ENCODE measurements around the gene THEMIS2. TPM values are rescaled to one million over a fixed set of nuclear protein-coding genes. Genes with fewer than 3 reads are reported as not detected.

Gene THEMIS2
- polyA plus RNA-seq, 3 donors, result 306 to 618 (median 344) TPM

- DNase-seq, result peak; percentile 77 to 90 (median 84)
- Histone ChIP-seq H3K9ac (ENCODE audit: insufficient read depth, low read length, poor library complexity, severe bottlenecking) (peak within 1 kb of the TSS; percentile 93), H3K79me2 (ENCODE audit: insufficient read depth, low read length) (peaks cover 56% of the 10 kb centered on the region), H2AFZ (ENCODE audit: insufficient read depth, low read depth, low read length, poor library complexity, severe bottlenecking) (peak within 1 kb of the TSS; percentile 98), H3K27me3 (ENCODE audit: control insufficient read depth in 2 of 2, insufficient read depth in 2 of 2, low read length in 2 of 2) (no peaks in the 10 kb centered on the region), H4K20me1 (ENCODE audit: insufficient read depth, low read length) (peaks cover 9% of the 10 kb centered on the region), H3K4me2 (replicated peaks; ENCODE audit: extremely low read depth, low read length, poor library complexity, severe bottlenecking) (peak within 1 kb of the TSS; percentile 90), H3K27ac (ENCODE audit: low read depth in 1 of 2, low read length in 2 of 2) (peak within 1 kb of the TSS; percentile 75 to 90), H3K4me1 (ENCODE audit: control insufficient read depth in 1 of 2, insufficient read depth in 2 of 2, low read length in 2 of 2) (peaks cover 14 to 19% of the 10 kb centered on the region in 2 donors), H3K36me3 (replicated peaks in 1 of 2; ENCODE audit: control insufficient read depth in 1 of 2, insufficient read depth in 2 of 2, low read length in 2 of 2) (peaks cover 25 to 31% of the 10 kb centered on the region in 2 donors), H3K9me3 (replicated peaks in 1 of 2; ENCODE audit: control insufficient read depth in 1 of 2, insufficient read depth in 1 of 2, low read length in 2 of 2) (no peaks in the 10 kb centered on the region), H3K4me3 (replicated peaks in 1 of 3; ENCODE audit: low read depth in 2 of 3, low read length in 3 of 3) (peak within 1 kb of the TSS; percentile 62 to 96 (median 88))
- intact Hi-C loops (cut with micrococcal nuclease), result no loop called here
- peak within 1 kb of the TSS; percentile 91 to 95 (median 93) for H3K27ac Mint-ChIP-seq
- TF ChIP-seq, protein P1, sequence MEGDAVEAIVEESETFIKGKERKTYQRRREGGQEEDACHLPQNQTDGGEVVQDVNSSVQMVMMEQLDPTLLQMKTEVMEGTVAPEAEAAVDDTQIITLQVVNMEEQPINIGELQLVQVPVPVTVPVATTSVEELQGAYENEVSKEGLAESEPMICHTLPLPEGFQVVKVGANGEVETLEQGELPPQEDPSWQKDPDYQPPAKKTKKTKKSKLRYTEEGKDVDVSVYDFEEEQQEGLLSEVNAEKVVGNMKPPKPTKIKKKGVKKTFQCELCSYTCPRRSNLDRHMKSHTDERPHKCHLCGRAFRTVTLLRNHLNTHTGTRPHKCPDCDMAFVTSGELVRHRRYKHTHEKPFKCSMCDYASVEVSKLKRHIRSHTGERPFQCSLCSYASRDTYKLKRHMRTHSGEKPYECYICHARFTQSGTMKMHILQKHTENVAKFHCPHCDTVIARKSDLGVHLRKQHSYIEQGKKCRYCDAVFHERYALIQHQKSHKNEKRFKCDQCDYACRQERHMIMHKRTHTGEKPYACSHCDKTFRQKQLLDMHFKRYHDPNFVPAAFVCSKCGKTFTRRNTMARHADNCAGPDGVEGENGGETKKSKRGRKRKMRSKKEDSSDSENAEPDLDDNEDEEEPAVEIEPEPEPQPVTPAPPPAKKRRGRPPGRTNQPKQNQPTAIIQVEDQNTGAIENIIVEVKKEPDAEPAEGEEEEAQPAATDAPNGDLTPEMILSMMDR (IDR thresholded peaks at IDR 0.05), result no peak
- H3K4me3 Mint-ChIP-seq, result peak within 1 kb of the TSS; percentile 93 to 96
- H3K36me3 Mint-ChIP-seq, result peaks cover 20 to 23% of the 10 kb centered on the region in 2 donors
- H3K27me3 Mint-ChIP-seq (ENCODE audit: low read depth in 3 of 3), result no peaks in the 10 kb centered on the region
- WGBS (ENCODE audit: insufficient coverage), result 0% methylated on average over 50 of the region's 60 CpGs
- H3K4me1 Mint-ChIP-seq, result peaks cover 17% of the 10 kb centered on the region
- no peaks in the 10 kb centered on the region for H3K9me3 Mint-ChIP-seq
Observed at GRCh38 chr1:27830621-27831440, 41.5 kb upstream of the THEMIS2 start, which contains the start of gene PPP1R8. Gene PPP1R8 (plus strand): TSS chr1:27830782. CDS start chr1:27830836, 54 bp downstream.

DNA sequence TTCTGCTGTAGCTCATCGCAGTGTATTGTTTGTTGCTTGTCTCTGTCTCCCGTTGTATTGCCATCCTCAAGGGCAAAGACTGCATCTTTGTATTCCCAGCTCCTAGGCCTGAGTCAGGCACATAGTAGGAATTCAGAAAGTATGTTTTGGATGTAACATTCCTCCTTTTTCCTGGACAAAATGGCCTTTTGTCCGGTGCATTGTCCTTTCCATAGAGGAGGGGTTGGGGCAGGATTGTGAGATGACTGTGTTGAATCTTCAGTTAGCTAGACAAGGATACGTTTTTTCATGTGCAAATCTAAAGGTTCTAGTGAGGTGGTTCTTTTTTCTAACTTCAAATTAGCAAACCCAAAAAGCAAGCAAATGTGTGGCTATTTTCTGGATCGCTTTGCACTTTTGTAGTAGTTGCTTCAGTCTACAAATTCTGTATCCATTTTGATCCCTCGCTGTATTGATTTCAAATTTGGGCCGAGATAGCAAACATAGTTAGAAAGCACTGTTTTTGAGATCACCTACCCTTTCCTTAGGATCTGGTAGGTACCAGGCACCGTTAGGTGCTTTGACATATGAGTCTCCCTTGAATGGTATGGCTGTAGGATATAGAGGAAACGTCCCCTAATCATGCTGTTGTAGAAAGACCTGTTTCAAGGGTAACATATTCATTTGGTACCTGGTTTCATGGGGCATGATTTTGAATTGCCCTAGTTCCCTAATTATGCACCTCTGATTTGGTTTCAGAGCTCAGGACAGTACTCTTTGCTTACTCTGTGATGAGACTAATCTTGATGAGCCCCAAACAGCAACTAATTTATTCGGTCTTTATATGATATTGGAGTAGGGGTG, 40.6 kb upstream of the THEMIS2 start:
- no CpG with 5 or more reads among the region's 10 CpGs for WGBS (ENCODE audit: insufficient coverage)
- peak overlapping the region; percentile 62 to 96 (median 88) for H3K4me3 ChIP-seq (replicated peaks in 1 of 3; ENCODE audit: low read depth in 2 of 3, low read length in 3 of 3)
- H2AFZ ChIP-seq (ENCODE audit: insufficient read depth, low read depth, low read length, poor library complexity, severe bottlenecking), result peak overlapping the region; percentile 98
- H3K4me1 ChIP-seq (ENCODE audit: control insufficient read depth in 1 of 2, insufficient read depth in 2 of 2, low read length in 2 of 2), result peaks cover 14 to 19% of the 10 kb centered on the region in 2 donors
- H3K27ac ChIP-seq (ENCODE audit: low read depth in 1 of 2, low read length in 2 of 2), result peak overlapping the region in 1 of 2 donors; percentile 90
- peaks cover 28 to 38% of the 10 kb centered on the region in 2 donors for H3K36me3 ChIP-seq (replicated peaks in 1 of 2; ENCODE audit: control insufficient read depth in 1 of 2, insufficient read depth in 2 of 2, low read length in 2 of 2)
- peaks cover 17% of the 10 kb centered on the region for H3K4me1 Mint-ChIP-seq
- H3K9me3 ChIP-seq (replicated peaks in 1 of 2; ENCODE audit: control insufficient read depth in 1 of 2, insufficient read depth in 1 of 2, low read length in 2 of 2), result no peaks in the 10 kb centered on the region
- peak overlapping the region; percentile 93 for H3K9ac ChIP-seq (ENCODE audit: insufficient read depth, low read length, poor library complexity, severe bottlenecking)
- TF ChIP-seq, protein P1 (IDR thresholded peaks at IDR 0.05), result no peak
- no peaks in the 10 kb centered on the region for H3K9me3 Mint-ChIP-seq
- DNase-seq, result no peak
- peaks cover 14% of the 10 kb centered on the region for H4K20me1 ChIP-seq (ENCODE audit: insufficient read depth, low read length)
- peak overlapping the region; percentile 93 to 96 for H3K4me3 Mint-ChIP-seq
- H3K27me3 Mint-ChIP-seq (ENCODE audit: low read depth in 3 of 3), result no peaks in the 10 kb centered on the region
- intact Hi-C loops (cut with micrococcal nuclease), result no loop called here
- H3K27me3 ChIP-seq (ENCODE audit: control insufficient read depth in 2 of 2, insufficient read depth in 2 of 2, low read length in 2 of 2), result no peaks in the 10 kb centered on the region
- peaks cover 65% of the 10 kb centered on the region for H3K79me2 ChIP-seq (ENCODE audit: insufficient read depth, low read length)
- peak overlapping the region in 4 of 7 donors; percentile 92 to 95 (median 94) for H3K27ac Mint-ChIP-seq
- peak overlapping the region; percentile 90 for H3K4me2 ChIP-seq (replicated peaks; ENCODE audit: extremely low read depth, low read length, poor library complexity, severe bottlenecking)
- peaks cover 24 to 28% of the 10 kb centered on the region in 2 donors for H3K36me3 Mint-ChIP-seq

Measured in CD14-positive monocyte (primary cell).